GM19238 (cell line): Measurements from ENCODE around the gene METTL15.
"Not testable (repeated sequence)": the region's sequence is repeated elsewhere in the genome, so short reads cannot be mapped to it uniquely, and the experiment has no call there.

ENCODE experiments used
- DNase-seq: peaks from one replicate; pipeline ENCODE4 v3.0.0; 2011; ENCODE audit warnings: low spot score; ENCODE audit not compliant: insufficient read length

METTL15 gene

DNA sequence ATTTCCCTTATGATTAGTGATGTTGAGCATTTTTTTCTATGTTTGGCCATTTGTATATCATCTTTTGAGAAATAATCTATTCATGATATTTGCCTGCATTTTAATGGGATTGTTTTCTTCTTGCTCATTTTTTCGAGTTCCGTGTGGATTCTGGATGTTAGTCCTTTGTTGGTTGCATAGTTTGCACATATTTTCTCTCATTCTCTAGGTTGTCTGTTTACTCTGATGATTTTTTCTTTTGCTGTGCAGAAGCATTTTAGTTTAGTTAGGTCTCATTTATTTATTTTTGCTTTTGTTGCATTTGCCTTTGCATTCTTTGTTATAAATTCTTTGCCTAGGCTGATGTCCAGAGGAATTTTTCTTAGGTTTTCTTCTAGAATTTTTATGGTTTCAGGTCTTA is 87.3 kb downstream of the METTL15 start:
- DNase-seq, result no peak

DNA sequence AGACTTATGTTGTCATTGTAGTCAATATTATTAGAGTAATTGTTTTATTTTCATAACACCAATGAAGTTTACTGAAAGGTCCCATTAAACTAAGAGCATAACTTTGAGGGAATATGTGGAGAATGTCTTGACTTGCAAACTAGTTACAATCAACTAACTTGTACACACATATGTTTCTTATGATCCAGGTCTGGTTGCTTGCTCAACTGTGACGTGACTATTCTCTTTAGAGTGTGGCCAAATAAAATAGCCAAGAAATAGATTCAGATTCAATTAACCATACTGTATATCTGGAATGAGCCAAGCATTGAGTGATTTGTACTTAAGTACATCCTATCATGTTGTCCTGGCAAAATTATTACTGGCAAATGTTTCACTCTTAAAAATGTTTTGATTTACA is 101.7 kb downstream of the METTL15 start:
- no peak for DNase-seq

DNA sequence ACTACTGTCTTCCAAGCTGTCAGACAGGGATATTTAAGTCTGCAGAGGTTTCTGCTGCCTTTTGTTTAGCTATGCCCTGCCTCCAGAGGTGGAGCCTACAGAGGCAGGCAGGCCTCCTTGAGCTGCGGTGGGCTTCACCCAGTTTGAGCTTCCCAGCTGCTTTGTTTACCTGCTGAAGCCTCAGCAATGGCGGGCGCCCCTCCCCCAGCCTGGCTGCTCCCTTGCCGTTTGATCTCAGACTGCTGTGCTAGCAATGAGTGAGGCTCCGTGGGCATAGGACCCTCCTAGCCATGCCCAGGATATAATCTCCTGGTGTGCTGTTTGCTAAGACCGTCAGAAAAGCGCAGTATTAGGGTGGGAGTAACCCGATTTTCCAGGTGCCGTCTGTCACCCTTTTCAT is 113.9 kb downstream of the METTL15 start:
- not testable (repeated sequence) for DNase-seq

DNA sequence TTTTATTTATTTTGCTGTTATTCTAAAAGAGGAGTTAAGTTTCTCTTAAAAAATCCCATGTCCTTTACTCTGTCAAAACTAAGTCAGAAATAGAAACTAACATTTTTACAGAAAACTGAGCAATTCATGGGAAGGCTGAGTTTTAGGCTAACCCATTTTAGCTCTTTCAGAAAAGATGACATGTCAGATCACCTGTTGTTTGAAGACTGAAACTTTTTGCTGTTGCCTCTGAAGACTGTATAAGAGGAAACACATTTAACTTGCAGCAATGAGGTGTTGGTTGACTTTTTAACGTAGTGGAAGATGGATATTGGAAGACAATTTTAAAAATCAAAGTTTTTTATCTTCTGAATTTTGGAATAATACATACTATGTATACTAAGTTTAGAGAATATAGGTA is 115.4 kb downstream of the METTL15 start:
- DNase-seq, result no peak

DNA sequence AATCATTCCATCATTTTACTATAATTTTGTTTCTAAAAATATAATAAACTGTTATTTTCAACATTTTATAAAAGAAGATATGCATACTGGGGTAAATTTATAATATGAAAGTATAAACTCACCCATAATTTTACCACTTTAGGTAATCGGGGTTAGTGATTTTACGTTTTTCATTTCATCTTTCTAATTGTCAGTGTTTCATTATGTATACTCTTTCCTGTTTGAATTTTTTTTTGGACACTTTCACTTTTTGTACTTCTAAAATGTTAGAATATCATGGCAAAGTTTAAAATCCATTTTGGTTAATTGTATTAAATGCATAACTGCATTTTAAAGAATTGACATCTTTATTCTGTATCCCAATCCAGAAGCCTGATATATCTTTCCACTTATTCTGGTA is 115.8 kb downstream of the METTL15 start:
- DNase-seq, result no peak

DNA sequence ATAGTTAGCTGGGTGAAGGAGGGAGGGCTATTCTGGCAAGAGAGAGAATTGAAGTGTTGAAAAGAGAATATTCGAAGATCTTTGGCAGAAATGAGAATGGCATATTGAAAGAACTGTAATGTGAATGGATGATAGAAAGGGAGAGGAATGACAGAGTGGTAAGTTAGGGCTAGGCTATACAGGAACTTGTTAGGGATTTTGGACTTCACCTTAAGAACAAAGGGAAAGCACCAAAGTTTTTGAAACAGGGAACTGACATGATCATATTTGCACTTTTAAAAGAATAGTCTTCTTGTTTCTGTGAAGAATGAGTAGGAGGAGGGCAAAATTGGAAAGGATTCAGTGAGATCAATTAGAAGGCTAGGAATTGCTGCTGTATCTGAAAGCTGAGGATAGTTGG is 119.3 kb downstream of the METTL15 start:
- no peak for DNase-seq

DNA sequence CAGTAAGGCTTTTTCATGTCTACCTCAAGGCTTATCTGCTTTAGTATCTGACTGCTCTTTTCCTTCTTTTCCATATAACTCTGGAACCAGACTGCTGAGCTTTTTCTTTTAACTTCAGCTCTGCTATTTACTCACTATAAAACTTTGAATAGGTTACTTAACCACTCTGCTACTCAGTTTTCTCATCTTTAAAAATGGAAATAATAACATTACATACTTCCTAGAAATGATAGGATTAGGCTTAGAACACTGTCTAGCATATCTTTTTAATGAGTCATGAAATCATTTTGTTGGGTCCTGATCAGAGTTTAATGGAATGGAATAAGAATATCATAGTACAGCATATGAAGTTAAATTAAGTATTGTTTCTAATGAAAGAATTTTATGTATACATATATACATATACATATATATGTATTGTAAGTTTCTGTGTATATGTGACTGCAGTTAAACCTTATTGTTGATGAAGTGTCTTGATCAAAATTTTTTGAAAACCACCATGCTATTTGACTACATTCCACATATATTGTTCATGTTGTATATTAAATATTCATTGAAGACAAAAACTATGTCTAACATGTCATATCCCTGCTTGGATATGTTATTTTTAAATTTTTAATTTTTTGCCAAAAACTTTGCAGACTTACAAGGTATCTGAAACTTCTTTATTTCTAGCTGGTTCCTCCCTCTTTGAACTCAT is 120.2 kb downstream of the METTL15 start:
- no peak for DNase-seq

DNA sequence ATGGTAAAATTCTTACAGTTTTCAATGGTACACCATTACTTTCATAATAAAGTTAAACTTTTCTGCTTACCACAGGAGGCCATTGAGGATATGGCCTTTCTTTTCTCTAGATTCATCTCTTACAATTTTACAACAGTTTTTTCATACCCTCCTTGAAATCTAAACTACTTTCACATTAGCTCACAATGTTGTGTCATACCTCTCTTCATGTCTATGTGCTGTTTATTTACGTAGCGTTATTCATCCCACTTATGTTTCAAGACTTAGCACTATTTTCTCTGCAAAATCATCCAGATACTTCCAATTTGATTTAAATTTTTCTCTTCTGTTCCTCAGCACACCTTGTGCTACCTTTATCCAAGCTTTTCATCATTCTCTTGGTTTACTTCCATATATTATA is 123.3 kb downstream of the METTL15 start:
- no peak for DNase-seq

DNA sequence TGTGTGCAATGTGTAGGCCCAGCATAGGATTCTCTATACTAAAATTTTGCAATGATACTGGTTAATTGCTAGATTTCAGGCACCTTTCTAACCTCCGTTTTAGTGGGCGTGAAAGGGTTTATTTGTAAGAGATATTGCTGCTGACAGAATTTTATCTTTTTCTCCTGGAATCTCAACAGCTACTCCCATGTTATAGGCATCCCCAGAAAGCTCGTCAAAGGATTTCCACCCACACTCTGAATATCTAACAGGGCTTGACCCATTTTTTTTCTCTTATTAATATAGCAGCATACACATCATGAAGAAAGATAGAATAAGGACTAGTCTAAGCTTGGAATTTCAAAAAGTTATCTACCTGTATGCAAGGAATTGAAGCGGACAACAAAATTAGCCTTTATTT is 124.5 kb downstream of the METTL15 start:
- DNase-seq, result no peak

DNA sequence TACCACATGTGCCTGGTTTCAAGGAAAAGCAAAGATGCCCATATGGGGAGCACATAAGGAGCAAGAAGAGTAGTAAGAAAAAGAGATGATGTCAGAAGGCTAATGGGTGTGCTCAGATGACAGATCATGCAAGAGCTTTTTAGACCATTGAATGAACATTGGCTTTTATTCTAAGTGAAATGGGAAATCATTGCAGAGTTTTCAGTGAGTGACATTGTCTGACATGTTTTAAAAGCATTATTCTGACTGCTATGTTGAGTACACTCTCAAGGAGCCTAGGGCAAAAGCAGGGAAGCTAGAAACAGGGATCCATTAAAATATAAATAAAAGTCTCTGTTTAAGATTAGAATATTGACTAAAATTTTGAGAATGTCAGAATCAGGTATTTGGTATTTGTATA is 133.6 kb downstream of the METTL15 start:
- DNase-seq, result no peak

DNA sequence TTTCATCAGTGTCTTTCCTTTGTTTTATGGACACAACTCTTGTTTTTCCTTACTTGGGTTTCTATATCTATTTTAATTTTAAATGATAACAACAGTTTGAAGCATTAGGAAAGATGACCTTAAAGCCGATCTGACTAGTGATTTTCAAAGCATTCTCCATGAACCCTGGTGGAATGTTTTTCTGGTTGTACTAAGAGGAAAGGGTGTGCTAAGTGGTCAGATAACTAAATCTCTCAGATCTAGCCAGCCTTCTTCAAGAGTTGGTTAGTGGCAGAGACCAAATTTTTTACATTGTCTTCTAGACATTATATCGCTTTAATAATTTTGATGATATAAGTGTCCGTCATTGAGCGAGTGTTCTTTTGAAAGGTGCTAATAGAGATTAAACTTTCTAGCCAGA is 134.4 kb downstream of the METTL15 start:
- no peak for DNase-seq

DNA sequence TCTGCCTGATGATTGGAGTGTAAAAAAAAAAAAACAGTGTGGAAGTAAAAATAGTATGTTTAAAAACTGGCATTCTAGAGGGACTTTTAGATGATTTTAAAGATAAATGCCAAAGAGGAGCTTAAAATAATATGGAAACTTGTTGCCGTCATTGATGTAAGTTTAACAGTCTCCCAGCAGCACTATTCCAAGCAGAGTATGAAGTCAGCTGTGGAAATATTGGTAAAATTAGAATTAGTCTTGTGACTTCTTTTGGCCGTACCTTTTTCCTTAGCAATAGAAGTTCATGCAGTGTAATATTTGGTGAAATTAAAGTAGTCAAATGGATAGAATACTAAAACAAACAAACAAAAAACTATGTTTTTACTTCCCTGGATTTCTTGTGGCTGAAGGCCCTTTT is 134.9 kb downstream of the METTL15 start:
- no peak for DNase-seq

DNA sequence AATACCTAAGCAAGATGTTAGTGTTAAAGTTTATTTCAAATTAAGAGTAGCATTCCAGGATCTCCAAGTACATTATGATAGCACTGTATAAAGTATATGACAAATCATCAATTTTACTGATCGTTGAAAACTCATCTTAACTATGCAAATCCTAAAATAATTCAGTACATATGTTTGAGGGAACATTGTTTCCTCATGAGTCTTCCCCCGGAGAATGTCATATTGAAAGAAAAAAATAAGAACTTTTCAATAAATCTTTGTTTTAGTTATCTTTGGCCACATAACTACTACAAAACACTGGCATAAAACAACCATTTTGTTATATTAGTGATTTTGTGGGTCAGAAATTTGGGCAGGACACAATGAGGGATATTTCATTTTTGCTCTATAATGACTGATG is 135.4 kb downstream of the METTL15 start:
- DNase-seq, result no peak

DNA sequence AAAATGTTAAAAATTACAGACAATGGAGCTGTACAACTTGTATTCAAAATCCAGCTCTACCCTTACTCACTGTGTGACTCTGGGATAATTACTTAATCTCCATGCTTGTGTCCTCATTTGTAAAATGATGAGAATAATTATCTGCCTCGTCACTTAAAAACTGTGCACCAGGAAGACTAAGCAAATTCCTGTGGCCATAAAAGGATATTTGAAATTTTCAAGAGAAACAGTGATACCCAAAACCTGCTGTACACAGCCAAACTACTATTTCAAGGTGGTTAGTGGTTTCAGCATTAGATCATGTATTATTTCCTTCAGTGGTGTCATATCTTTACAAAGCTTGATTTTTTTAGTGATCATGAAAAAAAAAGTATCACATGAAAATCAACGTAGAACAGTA is 136.9 kb downstream of the METTL15 start:
- DNase-seq, result no peak

DNA sequence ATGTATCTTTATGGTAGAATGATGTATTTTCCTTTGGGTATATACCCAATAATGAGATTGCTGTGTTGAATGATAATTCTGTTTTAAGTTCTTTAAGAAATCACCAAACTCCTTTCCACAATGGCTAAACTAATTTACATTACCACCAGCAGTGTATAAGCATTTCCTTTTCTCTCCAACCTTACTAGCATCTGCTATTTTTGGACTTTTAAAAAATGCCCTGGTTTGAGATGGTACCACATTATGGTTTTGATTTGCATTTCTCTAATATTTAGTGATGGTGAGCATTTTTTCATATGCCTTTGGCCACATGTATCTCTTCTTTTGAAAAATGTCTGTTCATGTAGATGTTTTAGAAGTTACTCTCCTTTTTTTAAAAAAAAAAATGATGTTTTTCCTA is 142.0 kb downstream of the METTL15 start:
- no peak for DNase-seq

DNA sequence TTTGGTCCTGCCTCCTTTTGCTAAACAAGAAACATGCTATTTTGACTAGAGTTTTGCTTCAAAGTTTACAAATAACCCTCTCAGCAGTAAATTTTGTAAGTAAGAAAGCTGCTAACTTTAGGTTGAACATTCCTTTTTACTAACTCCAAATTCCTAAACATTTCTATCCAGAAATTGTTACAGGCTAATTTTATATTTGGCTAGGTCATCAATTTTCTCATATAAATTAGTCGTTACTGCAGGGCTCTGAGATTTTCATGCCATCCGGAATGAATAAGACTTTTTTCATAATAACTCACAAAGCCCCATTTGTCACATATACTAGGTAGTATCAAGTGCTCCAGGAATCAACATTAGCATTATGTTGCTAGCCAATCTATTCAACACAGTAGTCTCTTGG is 143.1 kb downstream of the METTL15 start:
- DNase-seq, result no peak

DNA sequence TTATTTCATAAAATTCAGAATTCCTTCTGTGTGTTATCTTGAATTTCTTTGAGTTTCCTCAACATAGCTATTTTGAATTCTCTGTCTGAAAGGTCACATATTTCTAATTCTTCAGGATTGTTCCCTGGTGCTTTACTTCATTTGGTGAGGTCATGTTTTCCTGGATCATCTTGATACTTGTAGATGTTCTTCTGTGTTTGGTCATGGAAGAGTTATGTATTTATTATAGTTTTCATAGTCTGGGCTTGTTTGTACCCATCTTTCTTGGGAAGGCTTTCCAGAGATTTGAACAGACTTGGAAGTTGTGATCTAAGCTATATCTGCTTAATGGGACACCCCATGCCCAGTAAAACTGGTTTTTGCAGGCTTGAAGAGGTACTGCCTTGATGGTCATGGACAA is 149.6 kb downstream of the METTL15 start:
- no peak for DNase-seq

DNA sequence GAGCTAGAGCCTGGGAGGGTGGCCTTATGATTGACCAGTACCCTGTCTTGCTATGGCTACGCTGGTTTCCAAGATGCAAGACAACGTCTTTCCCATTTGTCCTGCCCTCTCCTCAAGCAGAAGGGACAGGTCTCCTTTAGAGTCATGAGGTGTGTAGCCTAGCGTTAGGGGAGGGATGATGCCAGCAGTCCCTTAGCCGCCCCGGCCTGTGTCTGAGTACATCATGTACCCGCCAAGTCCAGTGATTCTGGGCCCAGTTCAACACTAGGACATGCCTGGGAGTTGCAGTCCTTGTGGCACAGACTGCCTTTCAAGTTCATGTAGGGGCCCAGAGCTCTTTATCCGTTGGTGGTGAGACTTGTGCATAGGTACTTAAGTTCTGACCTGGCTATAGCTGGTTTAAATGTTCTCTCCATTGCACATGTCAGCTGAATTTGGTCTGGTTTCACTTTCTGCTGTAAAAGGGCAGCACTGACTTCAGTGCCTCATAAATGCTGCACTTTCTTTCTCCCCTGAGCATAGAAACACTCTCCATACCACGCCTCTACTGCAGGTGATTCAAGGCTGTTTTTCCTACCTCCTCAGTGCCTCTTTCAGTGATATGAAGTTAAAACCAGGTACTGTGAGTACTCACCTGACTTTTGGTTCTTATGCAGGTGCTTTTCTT is 151.1 kb downstream of the METTL15 start:
- no peak for DNase-seq

DNA sequence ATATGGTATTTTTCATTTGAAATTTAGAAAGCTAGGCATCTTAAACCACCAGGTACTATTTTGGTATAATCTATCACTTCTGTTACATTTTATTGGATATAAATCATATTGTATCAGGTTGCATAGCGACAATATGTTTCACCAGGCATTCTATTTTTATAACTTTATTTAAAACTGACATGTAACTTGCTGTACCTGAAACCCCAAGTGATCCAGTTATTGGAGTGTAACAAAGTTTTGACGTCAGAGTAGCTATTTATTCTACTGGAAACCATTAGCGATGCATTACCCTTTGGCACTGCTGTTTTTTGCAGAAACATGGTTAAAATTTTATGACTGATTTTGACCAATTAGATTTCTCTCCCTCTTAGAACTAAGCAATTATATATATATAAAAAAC is 160.7 kb downstream of the METTL15 start:
- DNase-seq, result no peak

DNA sequence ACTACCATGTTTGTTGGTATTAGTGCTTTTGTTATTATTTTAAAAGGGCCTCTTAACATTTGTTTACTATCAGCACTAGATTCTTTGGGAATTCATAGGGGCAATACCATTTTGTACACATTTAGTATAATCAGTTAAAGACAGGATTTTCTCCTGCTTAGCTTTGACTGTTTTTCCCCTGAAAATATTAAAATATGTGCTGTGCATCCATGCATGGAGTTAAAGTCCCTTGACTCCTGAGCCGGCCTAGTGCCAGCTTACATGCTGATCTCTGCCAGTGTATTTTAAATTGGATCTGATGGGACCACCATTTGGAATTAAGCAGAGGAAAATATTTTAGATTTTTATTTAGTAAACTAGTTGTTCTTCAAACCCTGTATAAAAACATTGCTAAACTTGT is 161.4 kb downstream of the METTL15 start:
- no peak for DNase-seq

DNA sequence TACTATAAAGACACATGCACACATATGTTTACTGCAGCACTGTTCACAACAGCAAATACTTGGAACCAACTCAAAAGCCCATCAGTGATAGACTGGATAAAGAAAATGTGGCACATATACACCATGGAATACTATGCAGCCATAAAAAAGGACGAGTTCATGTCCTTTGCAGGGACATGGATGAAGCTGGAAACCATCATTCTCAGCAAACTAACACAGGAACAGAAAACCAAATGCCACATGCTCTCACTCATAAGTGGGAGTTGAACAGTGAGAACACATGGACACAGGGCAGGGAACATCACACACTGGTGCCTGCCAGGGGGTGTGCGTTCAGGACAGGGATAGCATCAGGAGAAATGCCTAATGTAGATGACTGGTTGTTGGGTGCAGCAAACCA is 164.1 kb downstream of the METTL15 start:
- DNase-seq, result not testable (repeated sequence)

DNA sequence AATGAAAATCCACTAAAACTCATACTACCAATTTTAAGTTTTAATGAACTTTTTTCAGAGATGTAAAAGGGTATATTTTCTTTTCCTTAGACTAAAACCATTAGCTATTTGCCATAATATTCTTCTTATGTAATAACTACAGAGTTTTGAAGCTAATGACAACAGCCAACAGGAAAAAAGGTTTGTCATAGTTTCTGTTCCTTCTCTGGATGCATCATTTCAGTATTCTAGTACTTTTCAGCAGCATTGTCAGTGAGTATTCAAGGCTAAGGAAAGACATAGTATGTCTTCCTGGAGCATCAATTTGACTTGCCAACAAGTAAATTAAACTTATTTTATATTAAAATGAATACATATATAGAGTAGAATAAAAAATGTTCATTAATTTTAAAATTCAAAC is 166.0 kb downstream of the METTL15 start:
- no peak for DNase-seq

DNA sequence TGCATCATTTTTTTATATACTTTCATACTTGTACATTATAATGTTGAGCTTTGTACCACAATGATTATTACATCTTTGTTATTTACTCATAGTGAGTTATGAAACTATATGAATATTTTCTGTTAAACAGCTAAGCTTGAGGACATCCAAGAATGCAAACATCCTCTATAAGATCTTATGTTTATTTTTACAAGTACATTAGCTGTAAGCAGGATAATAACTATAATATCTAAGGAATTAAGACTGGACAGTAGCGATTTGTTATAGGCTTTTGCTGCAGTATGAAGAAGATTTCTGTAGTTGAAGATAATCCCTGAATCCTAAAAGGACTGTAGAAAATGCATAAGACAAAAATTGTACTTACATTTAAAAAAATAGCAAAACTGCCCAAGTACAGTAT is 176.0 kb downstream of the METTL15 start:
- DNase-seq, result no peak
